PC-9 (cell line): ENCODE data around the gene SPPL3. TPM values are rescaled to one million over a fixed set of nuclear protein-coding genes. Genes with fewer than 3 reads are reported as not detected.

Experiments
- BruUV-seq: library from RNA; stranded (reverse); fragments of 400-500 nt; replicated peaks from 2 replicates; lab custom pipeline; 2021; lab: Mats Ljungman, UMichigan
- CTCF ChIA-PET: fragments of 300-600 bp; sonication (Branson Sonifier 250); formaldehyde crosslinking; loops from one replicate; lab custom pipeline; 2022; ENCODE audit warnings: antibody characterized with exemption; lab: Charles Lee
- POLR2A ChIA-PET: fragments of 300-600 bp; sonication (Branson Sonifier 250); formaldehyde crosslinking; loops from one replicate; lab custom pipeline; 2022; ENCODE audit warnings: antibody characterized with exemption; ENCODE audit not compliant: unreplicated experiment; lab: Charles Lee
- DNase-seq, 2 experiments: peaks; one replicate each; pipeline versions ENCODE4 v3.0.0 to v3.0.0-alpha.2; 2015 to 2022; ENCODE audit warnings: mixed read lengths in 1 of 2
- H2AFZ ChIP-seq: fragments of 200-600 bp; sonication (generic); 2 replicates; pipeline ENCODE4 v1.8.1; 2017; ENCODE audit warnings: antibody characterized with exemption
- H3F3A ChIP-seq: fragments of 200-600 bp; sonication (generic); 2 replicates; pipeline ENCODE4 v1.8.1; 2017; ENCODE audit warnings: antibody characterized with exemption, mild to moderate bottlenecking, low read depth; ENCODE audit not compliant: insufficient read depth
- H3K27ac ChIP-seq: fragments of 200-600 bp; sonication (generic); 2 replicates; pipeline ENCODE4 v1.6.1; 2016; ENCODE audit warnings: mixed run types
- H3K27me3 ChIP-seq: fragments of 200-600 bp; sonication (generic); 2 replicates; pipeline ENCODE4 v1.6.1; 2016; ENCODE audit warnings: low read depth, mixed run types; ENCODE audit not compliant: insufficient read depth
- H3K36me3 ChIP-seq: fragments of 200-600 bp; sonication (generic); 2 replicates; pipeline ENCODE4 v1.6.1; 2016; ENCODE audit warnings: low read depth, mixed run types
- H3K4me1 ChIP-seq: fragments of 200-600 bp; sonication (generic); replicated peaks from 2 replicates; pipeline ENCODE4 v1.6.1; 2016; ENCODE audit warnings: mixed run types; ENCODE audit not compliant: insufficient read depth
- H3K4me2 ChIP-seq: fragments of 200-600 bp; sonication (generic); 2 replicates; pipeline ENCODE4 v1.6.1; 2017; ENCODE audit warnings: mixed run types
- H3K4me3 ChIP-seq: fragments of 200-600 bp; sonication (generic); 2 replicates; pipeline ENCODE4 v1.6.1; 2016; ENCODE audit warnings: mixed run types
- H3K79me2 ChIP-seq: fragments of 200-600 bp; sonication (generic); 2 replicates; pipeline ENCODE4 v1.6.1; 2017; ENCODE audit warnings: low read depth, mixed run types
- H3K9me2 ChIP-seq: fragments of 200-600 bp; sonication (generic); 2 replicates; pipeline ENCODE4 v1.8.1; 2017; ENCODE audit warnings: mild to moderate bottlenecking; ENCODE audit not compliant: insufficient read depth
- H3K9me3 ChIP-seq: fragments of 200-600 bp; sonication (generic); 2 replicates; pipeline ENCODE4 v1.8.1; 2016; ENCODE audit warnings: low read depth; ENCODE audit not compliant: insufficient read depth
- H4K20me1 ChIP-seq: fragments of 200-600 bp; sonication (generic); 2 replicates; pipeline ENCODE4 v1.8.1; 2017; ENCODE audit not compliant: insufficient read depth
- CTCF ChIP-seq: fragments of 200-600 bp; sonication (generic); conservative IDR thresholded peaks from 2 replicates; pipeline ENCODE4 v1.6.1; 2017; ENCODE audit warnings: mixed run types, antibody characterized with exemption, mild to moderate bottlenecking, moderate library complexity
- EZH2 ChIP-seq: fragments of 200-600 bp; sonication (generic); IDR thresholded peaks from 2 replicates; pipeline ENCODE4 v1.8.0; 2017; ENCODE audit warnings: antibody characterized with exemption, low read depth
- intact Hi-C: fragments of 100-400 bp; cut with micrococcal nuclease; formaldehyde crosslinking; loops from one replicate; pipeline ENCODE4 v1.10.0; 2022; ENCODE audit not compliant: unreplicated experiment
- total RNA-seq: library from RNA; stranded (reverse); gene quantifications from 2 replicates; pipeline ENCODE4 v1.2.3, GENCODE V29; 2021

SPPL3 gene
- total RNA-seq, 1 experiment from 2014 or later = 44.7 TPM

GRCh38 chr12:120775862-120776552 lies 128.2 kb downstream of the SPPL3 start:
- Histone ChIP-seq H3K79me2 (no peaks in the 10 kb centered on the region), H3K4me1 (no peaks in the 10 kb centered on the region), H3K4me2 (no peak overlapping the region), H3F3A (no peaks in the 10 kb centered on the region; the same call in 1 of the 2 replicates), H3K9me2 (no peaks in the 10 kb centered on the region), H2AFZ (no peak overlapping the region), H3K9me3 (no peaks in the 10 kb centered on the region), H4K20me1 (0 out of 2 replicates have a peak, but pooled peaks cover 4% of the 10 kb centered on the region), H3K4me3 (no peak overlapping the region), H3K27me3 (no peaks in the 10 kb centered on the region), H3K27ac (no peak overlapping the region), H3K36me3 (no peaks in the 10 kb centered on the region)
- BruUV-seq = no TSS peak
- ChIA-PET POLR2A (no interaction called here), CTCF (no interaction called here)
- DNase-seq = no peak
- intact Hi-C loops = loop anchor here (5.0 kb wide), 1 partner anchor 196 kb away; no protein-coding TSS in a partner anchor
- TF ChIP-seq EZH2 (no peak), CTCF (0 out of 2 replicates have a peak, but pooled peaks have one; percentile 19)

- H3F3A ChIP-seq = no peaks in the 10 kb centered on the region; the same call in 1 of the 2 replicates
- no peaks in the 10 kb centered on the region for H3K36me3 ChIP-seq
- no peak overlapping the region for H2AFZ ChIP-seq
- H3K9me3 ChIP-seq = no peaks in the 10 kb centered on the region
- no peak overlapping the region for H3K4me3 ChIP-seq
- ChIA-PET POLR2A (no interaction called here), CTCF (no interaction called here)
- no peaks in the 10 kb centered on the region for H3K27me3 ChIP-seq
- DNase-seq = no peak
- no peak for TF ChIP-seq CTCF
- TF ChIP-seq EZH2 = no peak
- no peak overlapping the region for H3K4me2 ChIP-seq
- no peaks in the 10 kb centered on the region for H4K20me1 ChIP-seq
- intact Hi-C loops = no loop called here
- H3K4me1 ChIP-seq = no peaks in the 10 kb centered on the region
- no TSS peak for BruUV-seq
- H3K27ac ChIP-seq = no peak overlapping the region
- H3K9me2 ChIP-seq = no peaks in the 10 kb centered on the region
- H3K79me2 ChIP-seq = no peaks in the 10 kb centered on the region
Observed at GRCh38 chr12:120774169-120774916, 129.8 kb downstream of the SPPL3 start.

- BruUV-seq = no TSS peak
- Histone ChIP-seq H3K27me3 (no peaks in the 10 kb centered on the region), H2AFZ (no peak overlapping the region), H3K4me3 (no peak overlapping the region), H4K20me1 (no peaks in the 10 kb centered on the region), H3K9me3 (no peaks in the 10 kb centered on the region), H3K27ac (no peak overlapping the region), H3K79me2 (no peaks in the 10 kb centered on the region), H3K4me1 (no peaks in the 10 kb centered on the region), H3F3A (no peaks in the 10 kb centered on the region; the same call in 1 of the 2 replicates), H3K36me3 (no peaks in the 10 kb centered on the region), H3K4me2 (no peak overlapping the region), H3K9me2 (no peaks in the 10 kb centered on the region)
- POLR2A ChIA-PET = interaction anchor here (0.7 kb wide), 1 partner anchor 202 kb away, joined by 5 read pairs; no protein-coding TSS in a partner anchor
- intact Hi-C loops = no loop called here
- CTCF ChIA-PET = no interaction called here
- no peak for DNase-seq
- TF ChIP-seq CTCF (no peak), EZH2 (no peak)
Observed at GRCh38 chr12:120771097-120771496, 133.1 kb downstream of the SPPL3 start.
